HCT116 (cell line): ENCODE data around the gene LRIG3. TPM values are rescaled to one million over a fixed set of nuclear protein-coding genes. Genes with fewer than 3 reads are reported as not detected.

Source experiments
- ATAC-seq: fragments of 200-7000 bp; cut with Tn5 transposase; 2 replicates; pipeline ENCODE4 v1.9.1; 2020; ENCODE audit warnings: mild to moderate bottlenecking, moderate library complexity
- BruUV-seq: library from RNA; stranded (reverse); fragments of 400-500 nt; replicated peaks from 2 replicates; lab custom pipeline; 2021; lab: Mats Ljungman, UMichigan
- CTCF ChIA-PET: fragments of 300-600 bp; sonication (Branson Sonifier 250); formaldehyde crosslinking; loops from one replicate; lab custom pipeline; 2021; ENCODE audit warnings: antibody characterized with exemption; lab: Charles Lee
- POLR2A ChIA-PET: fragments of 300-600, 350-600 bp; sonication (Branson Sonifier 250); formaldehyde crosslinking; loops from one replicate; lab custom pipeline; 2021; ENCODE audit warnings: antibody characterized with exemption; lab: Charles Lee
- RAD21 ChIA-PET, 2 experiments: fragments of 300-600 bp; sonication (Branson Sonifier 250); formaldehyde crosslinking; loops; one replicate each; lab custom pipeline; 2023; ENCODE audit warnings: low total read pairs in 2 of 2; ENCODE audit not compliant: uncharacterized antibody in 2 of 2, unreplicated experiment in 2 of 2, low non-redundant PET in 1 of 2; lab: Charles Lee
- DNase-seq: peaks from one replicate; pipeline ENCODE4 v3.0.0-alpha.2; 2010; ENCODE audit warnings: low read depth, low spot score
- H2AFZ ChIP-seq: fragments of 200-600 bp; shearing (Covaris generic), sonication (generic); 2 replicates; pipeline ENCODE4 v1.6.1; 2017; ENCODE audit warnings: low read depth, mixed run types, mixed read lengths, antibody characterized with exemption, low read length; ENCODE audit not compliant: poor library complexity, severe bottlenecking
- H3K27ac ChIP-seq: 2 replicates; pipeline ENCODE4 v1.5.1; 2012; ENCODE audit warnings: low read depth, low read length
- H3K27me3 ChIP-seq: fragments of 200-600 bp; sonication (generic); 2 replicates; pipeline ENCODE4 v1.6.1; 2016; ENCODE audit warnings: mixed run types, low read length, mixed read lengths; ENCODE audit not compliant: insufficient read depth
- H3K36me3 ChIP-seq, 2 experiments: fragments of 200-500 bp in 1 of 2; fragments of 200-600 bp in 1 of 2; sonication (Bioruptor generic) in 1 of 2; sonication (generic) in 1 of 2; 2 replicates each; pipeline versions ENCODE4 v1.5.1 to v1.6.1; 2014 to 2016; ENCODE audit warnings: low read length in 2 of 2, inconsistent platforms in 1 of 2, mixed read lengths in 1 of 2, mixed run types in 1 of 2; ENCODE audit not compliant: insufficient read depth in 2 of 2, control insufficient read depth in 1 of 2
- H3K4me1 ChIP-seq, 2 experiments: fragments of 200-600 bp in 1 of 2; sonication (generic) in 1 of 2; 2 replicates each; pipeline versions ENCODE4 v1.5.1 to v1.6.1; 2012 to 2017; ENCODE audit warnings: low read length in 2 of 2, inconsistent platforms in 1 of 2, mild to moderate bottlenecking in 1 of 2, mixed read lengths in 1 of 2, mixed run types in 1 of 2, moderate library complexity in 1 of 2; ENCODE audit not compliant: insufficient read depth in 2 of 2, control insufficient read depth in 1 of 2
- H3K4me2 ChIP-seq: fragments of 200-600 bp; sonication (generic); 2 replicates; pipeline ENCODE4 v1.6.1; 2017; ENCODE audit warnings: mixed run types, low read length, mixed read lengths
- H3K4me3 ChIP-seq, 2 experiments: fragments of 200-600 bp in 1 of 2; sonication (generic) in 1 of 2; replicated peaks in 1 of 2; 2 replicates each; pipeline ENCODE4 v1.5.1; 2011 to 2016; ENCODE audit warnings: low read length in 2 of 2, control low read depth in 1 of 2, low read depth in 1 of 2, mild to moderate bottlenecking in 1 of 2, mixed read lengths in 1 of 2, mixed run types in 1 of 2
- H3K79me2 ChIP-seq: fragments of 200-600 bp; sonication (generic); 2 replicates; pipeline ENCODE4 v1.6.1; 2017; ENCODE audit warnings: mild to moderate bottlenecking, mixed run types, low read length, moderate library complexity, mixed read lengths; ENCODE audit not compliant: insufficient read depth
- H3K9ac ChIP-seq: fragments of 200-600 bp; sonication (generic); 2 replicates; pipeline ENCODE4 v1.6.1; 2016; ENCODE audit warnings: low read length, mixed read lengths
- H3K9me2 ChIP-seq: fragments of 200-600 bp; sonication (generic), shearing (Covaris generic); 2 replicates; pipeline ENCODE4 v1.6.1; 2017; ENCODE audit warnings: mixed run types, mild to moderate bottlenecking, moderate library complexity; ENCODE audit not compliant: insufficient read depth
- H3K9me3 ChIP-seq, 2 experiments: fragments of 200-500 bp in 1 of 2; fragments of 200-600 bp in 1 of 2; sonication (Bioruptor generic) in 1 of 2; sonication (generic) in 1 of 2; 2 replicates each; pipeline ENCODE4 v1.6.1; 2014 to 2017; ENCODE audit warnings: low read length in 2 of 2, mixed read lengths in 2 of 2, inconsistent platforms in 1 of 2, low read depth in 1 of 2, mild to moderate bottlenecking in 1 of 2, mixed run types in 1 of 2, moderate library complexity in 1 of 2; ENCODE audit not compliant: control insufficient read depth in 1 of 2, insufficient read depth in 1 of 2
- H4K20me1 ChIP-seq: fragments of 200-600 bp; sonication (generic), shearing (Covaris generic); 2 replicates; pipeline ENCODE4 v1.6.1; 2017; ENCODE audit warnings: mixed run types, mild to moderate bottlenecking, moderate library complexity; ENCODE audit not compliant: insufficient read depth
- CBX3 ChIP-seq: IDR thresholded peaks from 2 replicates; pipeline ENCODE4 v1.6.1; 2012; ENCODE audit warnings: low read depth
- CEBPB ChIP-seq: IDR thresholded peaks from 2 replicates; pipeline ENCODE4 v1.6.1; 2012; ENCODE audit warnings: low read depth
- EGR1 ChIP-seq: IDR thresholded peaks from 2 replicates; pipeline ENCODE4 v1.6.1; 2012; ENCODE audit warnings: low read depth
- EZH2 ChIP-seq: fragments of 200-600 bp; sonication (generic); IDR thresholded peaks from 2 replicates; pipeline ENCODE4 v1.6.1; 2017; ENCODE audit warnings: antibody characterized with exemption, mixed run types
- EZH2phosphoT487 ChIP-seq: fragments of 200-600 bp; IDR thresholded peaks from 2 replicates; pipeline ENCODE4 v1.6.1; 2018; ENCODE audit warnings: antibody characterized with exemption, borderline replicate concordance
- FOSL1 ChIP-seq: IDR thresholded peaks from 2 replicates; pipeline ENCODE4 v1.6.1; 2012; ENCODE audit warnings: low read depth
- POLR2AphosphoS5 ChIP-seq: IDR thresholded peaks from 2 replicates; pipeline ENCODE4 v1.6.1; 2011; ENCODE audit warnings: mild to moderate bottlenecking, low read depth, low read length, moderate library complexity
- RAD21 ChIP-seq: IDR thresholded peaks from 2 replicates; pipeline ENCODE4 v1.6.1; 2012; ENCODE audit warnings: low read depth, mild to moderate bottlenecking
- SRF ChIP-seq: IDR thresholded peaks from 2 replicates; pipeline ENCODE4 v1.6.1; 2012; ENCODE audit warnings: low read depth
- TCF7L2 ChIP-seq: IDR thresholded peaks from 2 replicates; pipeline ENCODE4 v1.7.0; 2011; ENCODE audit warnings: borderline replicate concordance, inconsistent platforms; ENCODE audit not compliant: insufficient read depth, insufficient read length; ENCODE audit errors: extremely low read depth
- ZFX ChIP-seq: fragments of 450-650 bp; IDR thresholded peaks from 2 replicates; pipeline ENCODE4 v1.6.1; 2017
- ZNF274 ChIP-seq: fragments of 200-500 bp; sonication (Bioruptor generic); IDR thresholded peaks from 2 replicates; pipeline ENCODE4 v1.6.1; 2014; ENCODE audit warnings: mild to moderate bottlenecking, low read depth, low read length, inconsistent platforms
- intact Hi-C: fragments of 100-400 bp; cut with micrococcal nuclease; formaldehyde crosslinking; loops from 2 replicates; pipeline ENCODE4 v1.10.0; 2022
- total RNA-seq: library from RNA; stranded (reverse); gene quantifications from one replicate; pipeline ENCODE4 v1.2.1, GENCODE V29; 2021; ENCODE audit not compliant: unreplicated experiment
- TF ChIP-seq, protein P1 (sequence below): IDR thresholded peaks from 2 replicates; pipeline ENCODE4 v1.6.1; 2011; ENCODE audit warnings: mild to moderate bottlenecking, low read length, moderate library complexity; ENCODE audit not compliant: insufficient replicate concordance; ENCODE audit errors: extremely low read depth
- TF ChIP-seq, protein P2 (sequence below): IDR thresholded peaks from 2 replicates; pipeline ENCODE4 v1.6.1; 2012
- TF ChIP-seq, protein P3 (sequence below), 3 experiments: fragments of 200-600 bp in 1 of 3; sonication (generic) in 1 of 3; IDR thresholded peaks in 2 of 3; conservative IDR thresholded peaks in 1 of 3; 2 replicates each; pipeline ENCODE4 v1.5.1; 2012 to 2017; ENCODE audit warnings: low read depth in 2 of 3, low read length in 2 of 3, antibody characterized with exemption in 1 of 3, borderline replicate concordance in 1 of 3, control low read depth in 1 of 3, mild to moderate bottlenecking in 1 of 3, mixed read lengths in 1 of 3, mixed run types in 1 of 3, moderate library complexity in 1 of 3; ENCODE audit not compliant: insufficient read depth in 1 of 3

The LRIG3 gene
- total RNA-seq, 1 experiment from 2014 or later, result 11.1 TPM

DNA sequence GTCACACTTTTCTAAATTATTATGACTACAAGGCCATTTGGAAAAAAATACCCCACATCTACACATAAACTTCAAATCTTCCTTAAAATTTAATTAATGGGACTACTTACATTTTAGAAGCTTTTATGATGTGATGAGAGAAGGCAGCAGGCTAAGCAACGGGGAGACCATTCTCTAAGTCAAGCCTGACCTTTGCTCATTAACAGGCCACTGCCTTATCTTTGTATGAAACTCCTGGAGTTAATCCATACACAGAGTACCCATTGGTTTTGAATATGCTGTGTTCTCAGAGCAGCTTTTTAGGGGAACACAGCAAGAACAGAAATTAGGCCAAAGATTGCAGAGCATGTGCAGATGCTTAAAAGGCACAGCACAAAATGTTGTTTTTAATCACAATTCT, 35.5 kb upstream of the LRIG3 start:
- POLR2A ChIA-PET, result no interaction called here

More for the DNA sequence above, 35.5 kb upstream of the LRIG3 start:
- ATAC-seq (no peak), DNase-seq (no peak)
- H3K9me3 ChIP-seq, result no peaks in the 10 kb centered on the region
- H4K20me1 ChIP-seq, result no peaks in the 10 kb centered on the region
- no peak overlapping the region for H3K4me3 ChIP-seq
- peaks cover 0 to 2% of the 10 kb centered on the region in 2 experiments; a peak in 1 of 4 replicates for H3K4me1 ChIP-seq
- RAD21 ChIA-PET, result no interaction called here
- H3K79me2 ChIP-seq, result no peaks in the 10 kb centered on the region
- H3K9me2 ChIP-seq, result no peaks in the 10 kb centered on the region; the same call in 1 of the 2 replicates
- no TSS peak for BruUV-seq
- CTCF ChIA-PET, result no interaction called here
- H3K9ac ChIP-seq, result no peak overlapping the region
- TF ChIP-seq ZNF274 (no peak), CBX3 (no peak), EZH2phosphoT487 (no peak), ZFX (no peak), SRF (no peak), RAD21 (no peak), FOSL1 (no peak), POLR2AphosphoS5 (no peak), EZH2 (no peak), TCF7L2 (no peak), CEBPB (no peak), EGR1 (no peak)
- TF ChIP-seq, protein P1, sequence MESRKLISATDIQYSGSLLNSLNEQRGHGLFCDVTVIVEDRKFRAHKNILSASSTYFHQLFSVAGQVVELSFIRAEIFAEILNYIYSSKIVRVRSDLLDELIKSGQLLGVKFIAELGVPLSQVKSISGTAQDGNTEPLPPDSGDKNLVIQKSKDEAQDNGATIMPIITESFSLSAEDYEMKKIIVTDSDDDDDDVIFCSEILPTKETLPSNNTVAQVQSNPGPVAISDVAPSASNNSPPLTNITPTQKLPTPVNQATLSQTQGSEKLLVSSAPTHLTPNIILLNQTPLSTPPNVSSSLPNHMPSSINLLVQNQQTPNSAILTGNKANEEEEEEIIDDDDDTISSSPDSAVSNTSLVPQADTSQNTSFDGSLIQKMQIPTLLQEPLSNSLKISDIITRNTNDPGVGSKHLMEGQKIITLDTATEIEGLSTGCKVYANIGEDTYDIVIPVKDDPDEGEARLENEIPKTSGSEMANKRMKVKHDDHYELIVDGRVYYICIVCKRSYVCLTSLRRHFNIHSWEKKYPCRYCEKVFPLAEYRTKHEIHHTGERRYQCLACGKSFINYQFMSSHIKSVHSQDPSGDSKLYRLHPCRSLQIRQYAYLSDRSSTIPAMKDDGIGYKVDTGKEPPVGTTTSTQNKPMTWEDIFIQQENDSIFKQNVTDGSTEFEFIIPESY, result no peak
- TF ChIP-seq, protein P2, sequence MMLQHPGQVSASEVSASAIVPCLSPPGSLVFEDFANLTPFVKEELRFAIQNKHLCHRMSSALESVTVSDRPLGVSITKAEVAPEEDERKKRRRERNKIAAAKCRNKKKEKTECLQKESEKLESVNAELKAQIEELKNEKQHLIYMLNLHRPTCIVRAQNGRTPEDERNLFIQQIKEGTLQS, result no peak
- TF ChIP-seq, protein P3, sequence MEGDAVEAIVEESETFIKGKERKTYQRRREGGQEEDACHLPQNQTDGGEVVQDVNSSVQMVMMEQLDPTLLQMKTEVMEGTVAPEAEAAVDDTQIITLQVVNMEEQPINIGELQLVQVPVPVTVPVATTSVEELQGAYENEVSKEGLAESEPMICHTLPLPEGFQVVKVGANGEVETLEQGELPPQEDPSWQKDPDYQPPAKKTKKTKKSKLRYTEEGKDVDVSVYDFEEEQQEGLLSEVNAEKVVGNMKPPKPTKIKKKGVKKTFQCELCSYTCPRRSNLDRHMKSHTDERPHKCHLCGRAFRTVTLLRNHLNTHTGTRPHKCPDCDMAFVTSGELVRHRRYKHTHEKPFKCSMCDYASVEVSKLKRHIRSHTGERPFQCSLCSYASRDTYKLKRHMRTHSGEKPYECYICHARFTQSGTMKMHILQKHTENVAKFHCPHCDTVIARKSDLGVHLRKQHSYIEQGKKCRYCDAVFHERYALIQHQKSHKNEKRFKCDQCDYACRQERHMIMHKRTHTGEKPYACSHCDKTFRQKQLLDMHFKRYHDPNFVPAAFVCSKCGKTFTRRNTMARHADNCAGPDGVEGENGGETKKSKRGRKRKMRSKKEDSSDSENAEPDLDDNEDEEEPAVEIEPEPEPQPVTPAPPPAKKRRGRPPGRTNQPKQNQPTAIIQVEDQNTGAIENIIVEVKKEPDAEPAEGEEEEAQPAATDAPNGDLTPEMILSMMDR (IDR thresholded peaks at IDR 0.05 in 2 of 3, conservative IDR thresholded peaks at IDR 0.05 in 1 of 3; ENCODE audit: borderline replicate concordance in 1 of 3, insufficient read depth in 1 of 3, low read depth in 2 of 3, low read length in 2 of 3), result no peak
- H3K4me2 ChIP-seq, result no peak overlapping the region
- no peaks in the 10 kb centered on the region for H3K27me3 ChIP-seq
- H3K36me3 ChIP-seq, result no peaks in the 10 kb centered on the region
- intact Hi-C loops, result no loop called here
- no peak overlapping the region for H2AFZ ChIP-seq
- no peak overlapping the region for H3K27ac ChIP-seq
